GM12801 (cell line): ENCODE results near the gene CENPB.

Experiments used
- TF ChIP-seq, protein P1 (sequence below): IDR thresholded peaks from one replicate; pipeline ENCODE4 v1.5.1; 2011; ENCODE audit warnings: control low read depth; ENCODE audit not compliant: insufficient read length; ENCODE audit errors: extremely low read depth

Gene CENPB

DNA sequence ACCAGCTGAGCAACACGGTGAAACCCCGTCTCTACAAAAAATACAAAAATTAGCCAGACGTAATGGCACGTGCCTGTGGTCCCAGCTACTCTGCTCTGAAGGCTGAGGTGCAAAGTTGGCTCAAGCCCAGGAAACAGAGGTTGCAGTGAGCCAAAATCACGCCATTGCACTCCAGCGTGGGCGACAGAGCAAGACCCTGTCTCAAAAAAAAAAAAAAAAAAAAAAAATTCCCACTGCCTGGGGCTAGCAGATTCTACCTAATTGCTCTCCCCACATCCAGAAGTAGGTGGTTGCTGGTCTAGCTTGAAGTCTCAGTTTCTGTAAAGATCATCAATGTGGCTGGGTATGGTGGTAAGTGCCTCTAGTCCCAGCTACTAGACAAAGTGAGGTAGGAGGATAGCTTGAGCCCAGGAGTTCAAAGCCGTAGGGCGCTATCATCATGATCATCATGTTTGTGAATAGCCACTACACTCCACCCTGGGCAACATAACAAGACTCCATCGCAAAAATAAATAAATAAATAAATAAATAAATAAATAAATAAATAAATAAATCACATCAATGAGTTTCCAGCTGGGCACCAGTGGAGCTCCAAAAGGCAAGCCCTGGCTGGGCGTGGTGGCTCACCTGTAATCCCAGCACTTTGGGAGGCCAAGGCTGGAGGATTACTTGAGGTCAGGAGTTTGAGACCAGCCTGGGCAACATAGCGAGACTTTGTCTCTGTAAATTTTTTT lies 27.5 kb upstream of the CENPB start:
- TF ChIP-seq, protein P1, sequence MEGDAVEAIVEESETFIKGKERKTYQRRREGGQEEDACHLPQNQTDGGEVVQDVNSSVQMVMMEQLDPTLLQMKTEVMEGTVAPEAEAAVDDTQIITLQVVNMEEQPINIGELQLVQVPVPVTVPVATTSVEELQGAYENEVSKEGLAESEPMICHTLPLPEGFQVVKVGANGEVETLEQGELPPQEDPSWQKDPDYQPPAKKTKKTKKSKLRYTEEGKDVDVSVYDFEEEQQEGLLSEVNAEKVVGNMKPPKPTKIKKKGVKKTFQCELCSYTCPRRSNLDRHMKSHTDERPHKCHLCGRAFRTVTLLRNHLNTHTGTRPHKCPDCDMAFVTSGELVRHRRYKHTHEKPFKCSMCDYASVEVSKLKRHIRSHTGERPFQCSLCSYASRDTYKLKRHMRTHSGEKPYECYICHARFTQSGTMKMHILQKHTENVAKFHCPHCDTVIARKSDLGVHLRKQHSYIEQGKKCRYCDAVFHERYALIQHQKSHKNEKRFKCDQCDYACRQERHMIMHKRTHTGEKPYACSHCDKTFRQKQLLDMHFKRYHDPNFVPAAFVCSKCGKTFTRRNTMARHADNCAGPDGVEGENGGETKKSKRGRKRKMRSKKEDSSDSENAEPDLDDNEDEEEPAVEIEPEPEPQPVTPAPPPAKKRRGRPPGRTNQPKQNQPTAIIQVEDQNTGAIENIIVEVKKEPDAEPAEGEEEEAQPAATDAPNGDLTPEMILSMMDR: no peak

- TF ChIP-seq, protein P1: no peak
These were observed 26.7 kb upstream of the CENPB start for GRCh38 chr20:3812975-3813847.

DNA sequence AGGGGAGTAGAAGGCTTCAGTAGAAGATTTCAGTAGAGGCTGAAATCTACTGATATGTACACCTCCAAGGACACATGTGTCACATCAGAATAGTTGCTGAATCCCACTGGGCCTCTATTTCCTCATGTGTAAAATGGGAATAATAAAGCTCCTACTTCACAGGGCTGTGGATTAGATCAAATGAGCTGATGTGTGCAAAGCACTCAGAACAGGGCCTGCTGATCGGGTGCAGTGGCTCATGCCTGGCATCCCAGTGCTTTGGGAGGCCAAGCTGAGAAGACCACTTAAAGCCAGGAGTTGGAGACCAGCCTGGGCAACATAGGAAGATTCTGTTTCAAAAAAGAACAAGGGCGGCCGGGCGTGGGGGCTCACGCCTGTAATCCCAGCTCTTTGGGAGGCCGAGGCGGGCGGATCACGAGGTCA lies 25.7 kb upstream of the CENPB start:
- TF ChIP-seq, protein P1: no peak

DNA sequence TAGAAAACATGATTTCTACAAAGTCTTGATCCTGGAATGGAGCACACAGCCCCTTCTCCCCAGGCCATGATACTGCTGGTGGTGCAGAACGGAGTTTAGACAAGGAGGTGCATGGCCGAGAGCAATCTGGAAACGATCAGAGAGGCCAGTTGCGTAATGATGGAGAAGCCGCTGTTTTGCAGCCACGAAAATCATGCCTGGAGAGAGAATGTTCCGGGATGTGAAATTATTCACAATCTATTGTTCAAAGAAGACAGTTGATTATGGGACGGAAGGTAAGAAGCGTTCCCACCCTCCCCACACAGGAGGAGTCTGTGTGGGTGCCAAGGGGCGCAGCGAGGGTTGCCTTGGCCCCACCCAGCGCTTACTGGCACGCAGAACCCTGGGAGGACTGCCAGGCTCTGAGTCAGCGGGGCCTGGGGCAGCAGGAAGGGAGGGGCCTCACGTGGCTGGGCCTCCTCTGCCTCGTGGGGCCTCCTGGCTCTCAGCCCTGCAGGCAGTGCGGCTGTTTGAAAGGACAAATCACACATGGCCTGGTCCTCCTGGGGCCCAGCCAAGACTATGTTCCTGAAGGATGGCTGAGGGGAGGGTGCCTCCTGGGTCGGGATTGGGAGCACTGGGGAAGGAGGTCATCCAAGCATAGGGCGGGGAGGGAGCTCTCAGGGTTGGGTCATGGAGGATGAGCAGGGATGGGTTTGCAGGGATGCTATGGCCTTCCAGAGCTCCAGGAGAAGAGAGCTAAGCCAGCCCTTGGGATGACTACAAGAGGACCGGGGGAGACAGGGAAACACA lies 25.1 kb upstream of the CENPB start:
- TF ChIP-seq, protein P1: no peak

DNA sequence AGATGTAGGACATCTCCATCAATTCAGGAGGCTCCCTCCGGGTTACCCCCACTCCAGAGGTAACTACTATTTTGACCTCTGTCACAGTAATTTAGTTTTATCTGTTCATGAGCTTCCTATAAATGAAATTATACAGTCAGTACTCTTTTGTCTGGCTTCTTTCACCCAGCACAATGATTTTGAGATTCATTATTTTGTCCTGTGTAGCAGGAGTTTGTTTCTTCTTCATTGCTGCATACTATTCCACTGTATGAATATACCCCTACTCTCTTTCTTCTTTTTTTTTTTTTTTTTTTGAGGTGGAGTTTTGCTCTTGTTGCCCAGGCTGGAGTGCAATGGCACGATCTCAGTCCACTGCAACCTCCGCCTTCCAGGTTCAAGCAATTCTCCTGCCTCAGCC lies 22.0 kb upstream of the CENPB start:
- TF ChIP-seq, protein P1: no peak

DNA sequence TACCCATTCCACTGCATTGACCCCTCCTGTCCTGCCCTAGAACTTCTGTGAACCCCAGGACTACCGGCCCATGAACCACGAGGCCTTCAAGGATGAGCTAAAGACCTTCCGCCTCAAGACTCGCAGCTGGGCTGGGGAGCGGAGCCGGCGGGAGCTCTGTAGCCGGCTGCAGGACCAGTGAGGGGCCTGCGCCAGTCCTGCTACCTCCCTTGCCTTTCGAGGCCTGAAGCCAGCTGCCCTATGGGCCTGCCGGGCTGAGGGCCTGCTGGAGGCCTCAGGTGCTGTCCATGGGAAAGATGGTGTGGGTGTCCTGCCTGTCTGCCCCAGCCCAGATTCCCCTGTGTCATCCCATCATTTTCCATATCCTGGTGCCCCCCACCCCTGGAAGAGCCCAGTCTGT lies 18.2 kb upstream of the CENPB start:
- TF ChIP-seq, protein P1: no peak

DNA sequence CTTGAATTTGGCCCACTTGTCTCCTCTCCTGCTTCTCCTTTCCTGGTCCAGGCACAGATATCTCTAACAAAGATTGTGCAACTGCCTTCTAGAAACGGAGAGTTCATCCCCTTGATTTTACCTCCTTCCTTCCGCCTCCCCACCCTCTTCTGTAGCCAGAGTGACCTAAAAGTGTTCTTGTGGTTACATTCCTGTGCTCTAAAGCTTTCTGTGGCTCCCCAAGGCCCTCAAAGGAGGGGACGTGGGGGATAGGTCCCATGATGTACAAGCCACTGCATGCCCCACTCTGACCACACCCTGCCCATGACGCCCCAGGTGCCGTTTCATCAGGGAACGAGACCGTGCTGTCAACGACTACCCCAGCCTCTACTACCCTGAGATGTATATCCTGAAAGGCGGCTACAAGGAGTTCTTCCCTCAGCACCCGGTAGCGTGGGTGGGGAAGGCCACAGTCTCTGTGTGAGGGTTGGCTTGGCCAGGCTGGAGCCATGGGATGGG lies 17.8 kb upstream of the CENPB start:
- TF ChIP-seq, protein P1: no peak
